Choroid plexus epithelial cell (primary cell): Measurements from ENCODE around the gene BCAT1.
"Not testable (repeated sequence)": the region's sequence is repeated elsewhere in the genome, so short reads cannot be mapped to it uniquely, and the experiment has no call there.

Source experiments
- DNase-seq: peaks from one replicate; pipeline ENCODE4 v3.0.0-alpha.2; 2010; ENCODE audit warnings: low read depth
- H3K4me3 ChIP-seq: 2 replicates; pipeline ENCODE4 v1.5.1; 2011; ENCODE audit warnings: low read depth, mild to moderate bottlenecking, control low read depth, low read length, moderate library complexity
- CTCF ChIP-seq: conservative IDR thresholded peaks from 2 replicates; pipeline ENCODE4 v1.5.1; 2011; ENCODE audit warnings: low read depth, mild to moderate bottlenecking, control low read depth, inconsistent platforms, low read length, moderate library complexity

Gene BCAT1

DNA sequence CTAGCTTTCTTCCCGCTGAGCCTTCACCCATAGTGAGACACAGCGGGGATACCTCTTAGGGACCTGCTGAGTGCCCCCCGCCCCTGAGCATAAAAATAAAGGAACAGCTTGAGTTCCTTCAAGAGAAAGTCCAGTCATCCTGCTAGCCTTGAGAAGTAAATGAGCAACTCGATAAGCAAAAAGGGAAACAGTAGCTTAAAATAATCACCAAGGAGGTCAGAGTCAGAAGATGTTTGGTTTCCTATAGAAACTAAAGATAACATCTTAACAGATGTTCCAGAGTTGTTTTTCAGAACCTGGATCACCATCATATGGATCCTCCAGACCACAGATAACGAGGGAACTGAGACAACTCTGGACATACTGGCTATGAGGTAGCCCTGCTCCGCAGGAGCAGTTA is 94.0 kb downstream of the BCAT1 start:
- no peak for TF ChIP-seq CTCF
- no peak overlapping the region for H3K4me3 ChIP-seq
- peak; percentile 84 for DNase-seq

GRCh38 chr12:24854017-24854416 is 94.9 kb downstream of the BCAT1 start:
- TF ChIP-seq CTCF = no peak
- no peak overlapping the region for H3K4me3 ChIP-seq
- no peak for DNase-seq

GRCh38 chr12:24853588-24853987 is 95.3 kb downstream of the BCAT1 start:
- DNase-seq = peak; percentile 62
- H3K4me3 ChIP-seq = no peak overlapping the region
- TF ChIP-seq CTCF = no peak

DNA sequence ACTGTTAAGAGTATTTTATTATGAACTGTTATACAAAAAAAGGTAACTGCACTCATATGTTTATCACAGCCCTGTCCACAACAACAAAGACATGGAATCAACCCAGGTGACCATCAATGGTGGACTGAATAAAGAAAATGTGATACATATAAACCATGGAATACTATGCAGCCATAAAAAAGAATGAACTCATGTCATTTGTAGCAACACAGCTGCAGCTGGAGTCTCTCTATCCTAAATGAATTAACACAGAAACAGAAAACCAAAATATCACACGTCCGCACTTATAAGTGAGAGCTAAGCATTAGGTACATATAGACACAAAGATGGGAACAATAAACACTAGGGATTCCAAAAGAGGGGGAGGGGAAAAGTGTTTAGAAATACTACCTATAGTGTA is 95.8 kb downstream of the BCAT1 start:
- H3K4me3 ChIP-seq = no peak overlapping the region
- no peak for DNase-seq
- no peak for TF ChIP-seq CTCF

GRCh38 chr12:24852420-24852819 is 96.5 kb downstream of the BCAT1 start:
- peak; percentile 35 for DNase-seq
- peak; percentile 52 for TF ChIP-seq CTCF
- H3K4me3 ChIP-seq = no peak overlapping the region

- DNase-seq = not testable (repeated sequence)
These were observed 97.0 kb downstream of the BCAT1 start for GRCh38 chr12:24851883-24852282.

GRCh38 chr12:24851341-24851740 is 97.6 kb downstream of the BCAT1 start:
- no peak for TF ChIP-seq CTCF
- no peak for DNase-seq
- no peak overlapping the region for H3K4me3 ChIP-seq

More at GRCh38 chr12:24851883-24852282, 97.0 kb downstream of the BCAT1 start:
- not testable (repeated sequence) for H3K4me3 ChIP-seq

DNA sequence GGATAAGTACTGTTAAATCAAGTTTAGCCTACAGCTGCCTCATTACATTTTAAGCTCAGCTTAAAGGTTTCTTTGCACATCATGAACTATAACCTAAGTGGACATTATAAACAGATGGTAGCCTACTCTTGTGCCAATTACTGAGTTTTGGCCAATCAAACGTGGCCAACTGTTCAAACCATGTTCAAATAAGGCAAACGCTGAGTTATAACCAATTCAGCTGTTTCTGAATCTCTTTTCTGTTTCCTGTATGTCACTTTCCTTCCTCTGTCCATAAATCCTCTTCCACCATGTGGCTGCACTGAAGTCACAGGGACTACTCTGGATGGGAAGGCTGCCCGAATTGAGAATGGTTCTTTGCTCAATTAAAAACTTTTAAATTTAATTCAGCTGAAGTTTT is 98.4 kb downstream of the BCAT1 start:
- DNase-seq = no peak
- no peak for TF ChIP-seq CTCF
- no peak overlapping the region for H3K4me3 ChIP-seq
